PC-9 (cell line): ENCODE measurements around the gene UQCRQ. TPM values are rescaled to one million over a fixed set of nuclear protein-coding genes. Genes with fewer than 3 reads are reported as not detected.

Experiments used
- BruUV-seq: library from RNA; stranded (reverse); fragments of 400-500 nt; replicated peaks from 2 replicates; lab custom pipeline; 2021; lab: Mats Ljungman, UMichigan
- CTCF ChIA-PET: fragments of 300-600 bp; sonication (Branson Sonifier 250); formaldehyde crosslinking; loops from one replicate; lab custom pipeline; 2022; ENCODE audit warnings: antibody characterized with exemption; lab: Charles Lee
- POLR2A ChIA-PET: fragments of 300-600 bp; sonication (Branson Sonifier 250); formaldehyde crosslinking; loops from one replicate; lab custom pipeline; 2022; ENCODE audit warnings: antibody characterized with exemption; ENCODE audit not compliant: unreplicated experiment; lab: Charles Lee
- DNase-seq, 2 experiments: peaks; one replicate each; pipeline versions ENCODE4 v3.0.0 to v3.0.0-alpha.2; 2015 to 2022; ENCODE audit warnings: mixed read lengths in 1 of 2
- H2AFZ ChIP-seq: fragments of 200-600 bp; sonication (generic); 2 replicates; pipeline ENCODE4 v1.8.1; 2017; ENCODE audit warnings: antibody characterized with exemption
- H3F3A ChIP-seq: fragments of 200-600 bp; sonication (generic); 2 replicates; pipeline ENCODE4 v1.8.1; 2017; ENCODE audit warnings: antibody characterized with exemption, mild to moderate bottlenecking, low read depth; ENCODE audit not compliant: insufficient read depth
- H3K27ac ChIP-seq: fragments of 200-600 bp; sonication (generic); 2 replicates; pipeline ENCODE4 v1.6.1; 2016; ENCODE audit warnings: mixed run types
- H3K27me3 ChIP-seq: fragments of 200-600 bp; sonication (generic); 2 replicates; pipeline ENCODE4 v1.6.1; 2016; ENCODE audit warnings: low read depth, mixed run types; ENCODE audit not compliant: insufficient read depth
- H3K36me3 ChIP-seq: fragments of 200-600 bp; sonication (generic); 2 replicates; pipeline ENCODE4 v1.6.1; 2016; ENCODE audit warnings: low read depth, mixed run types
- H3K4me1 ChIP-seq: fragments of 200-600 bp; sonication (generic); replicated peaks from 2 replicates; pipeline ENCODE4 v1.6.1; 2016; ENCODE audit warnings: mixed run types; ENCODE audit not compliant: insufficient read depth
- H3K4me2 ChIP-seq: fragments of 200-600 bp; sonication (generic); 2 replicates; pipeline ENCODE4 v1.6.1; 2017; ENCODE audit warnings: mixed run types
- H3K4me3 ChIP-seq: fragments of 200-600 bp; sonication (generic); 2 replicates; pipeline ENCODE4 v1.6.1; 2016; ENCODE audit warnings: mixed run types
- H3K79me2 ChIP-seq: fragments of 200-600 bp; sonication (generic); 2 replicates; pipeline ENCODE4 v1.6.1; 2017; ENCODE audit warnings: low read depth, mixed run types
- H3K9me2 ChIP-seq: fragments of 200-600 bp; sonication (generic); 2 replicates; pipeline ENCODE4 v1.8.1; 2017; ENCODE audit warnings: mild to moderate bottlenecking; ENCODE audit not compliant: insufficient read depth
- H3K9me3 ChIP-seq: fragments of 200-600 bp; sonication (generic); 2 replicates; pipeline ENCODE4 v1.8.1; 2016; ENCODE audit warnings: low read depth; ENCODE audit not compliant: insufficient read depth
- H4K20me1 ChIP-seq: fragments of 200-600 bp; sonication (generic); 2 replicates; pipeline ENCODE4 v1.8.1; 2017; ENCODE audit not compliant: insufficient read depth
- CTCF ChIP-seq: fragments of 200-600 bp; sonication (generic); conservative IDR thresholded peaks from 2 replicates; pipeline ENCODE4 v1.6.1; 2017; ENCODE audit warnings: mixed run types, antibody characterized with exemption, mild to moderate bottlenecking, moderate library complexity
- EZH2 ChIP-seq: fragments of 200-600 bp; sonication (generic); IDR thresholded peaks from 2 replicates; pipeline ENCODE4 v1.8.0; 2017; ENCODE audit warnings: antibody characterized with exemption, low read depth
- intact Hi-C: fragments of 100-400 bp; cut with micrococcal nuclease; formaldehyde crosslinking; loops from one replicate; pipeline ENCODE4 v1.10.0; 2022; ENCODE audit not compliant: unreplicated experiment
- total RNA-seq: library from RNA; stranded (reverse); gene quantifications from 2 replicates; pipeline ENCODE4 v1.2.3, GENCODE V29; 2021

Gene UQCRQ
- total RNA-seq, 1 experiment from 2014 or later = 414 TPM

- H3K9me3 ChIP-seq = no peaks in the 10 kb centered on the region
- peak overlapping the region; percentile 42; the same call in 1 of the 2 replicates for H3K27ac ChIP-seq
- peaks cover 14% of the 10 kb centered on the region; the same call in 1 of the 2 replicates for H3K4me1 ChIP-seq
- peak overlapping the region; percentile 83 for H3K4me3 ChIP-seq
- DNase-seq = peak; percentile 59 to 79
- intact Hi-C loops = loop anchor here (1.0 kb wide), 2 partner anchors 36 to 53 kb away; partner anchors contain the start of genes GDF9 and UQCRQ
- H3K36me3 ChIP-seq = no peaks in the 10 kb centered on the region
- no TSS peak for BruUV-seq
- ChIA-PET POLR2A (interaction anchor here (0.5 to 0.6 kb wide), 3 partner anchors 47 to 191 kb away, joined by 4 to 10 read pairs (median 10); no protein-coding TSS in a partner anchor), CTCF (interaction anchor here (0.7 to 2.4 kb wide), 4 partner anchors 10 to 360 kb away, joined by 3 to 8 read pairs (median 4); partner anchors contain the start of gene GDF9)
- H3K9me2 ChIP-seq = no peaks in the 10 kb centered on the region
- H3F3A ChIP-seq = no peaks in the 10 kb centered on the region
- peak overlapping the region; percentile 90 for H3K4me2 ChIP-seq
- H2AFZ ChIP-seq = peak overlapping the region; percentile 89
- no peak for TF ChIP-seq EZH2
- peak; percentile 82 for TF ChIP-seq CTCF
- H4K20me1 ChIP-seq = no peaks in the 10 kb centered on the region; the same call in 1 of the 2 replicates
- peaks cover 17% of the 10 kb centered on the region for H3K79me2 ChIP-seq
- H3K27me3 ChIP-seq = no peaks in the 10 kb centered on the region
These were observed 36.6 kb upstream of the UQCRQ start for GRCh38 chr5:132829742-132830435.

GRCh38 chr5:132830436-132831094 lies 35.9 kb upstream of the UQCRQ start, which contains the start of gene SHROOM1:
Gene SHROOM1, minus strand, starts transcription at chr5:132830647. Its CDS starts 4,507 bp downstream, at chr5:132826140.
- POLR2A ChIA-PET = interaction anchor here (0.5 to 0.6 kb wide), 3 partner anchors 46 to 332 kb away, joined by 3 to 10 read pairs (median 4); no protein-coding TSS in a partner anchor
- Histone ChIP-seq H3F3A (no peaks in the 10 kb centered on the region), H3K9me3 (no peaks in the 10 kb centered on the region), H3K4me2 (peak within 1 kb of the TSS; percentile 90), H3K27me3 (no peaks in the 10 kb centered on the region), H3K4me1 (peaks cover 14% of the 10 kb centered on the region; the same call in 1 of the 2 replicates), H3K27ac (peak within 1 kb of the TSS; percentile 42; the same call in 1 of the 2 replicates), H3K36me3 (no peaks in the 10 kb centered on the region), H3K79me2 (peaks cover 17% of the 10 kb centered on the region), H3K9me2 (no peaks in the 10 kb centered on the region), H3K4me3 (peak within 1 kb of the TSS; percentile 83), H2AFZ (peak within 1 kb of the TSS; percentile 89), H4K20me1 (no peaks in the 10 kb centered on the region; the same call in 1 of the 2 replicates)
- DNase-seq = peak; percentile 68 to 84
- CTCF ChIA-PET = interaction anchor here (0.7 to 2.4 kb wide), 4 partner anchors 10 to 360 kb away, joined by 3 to 8 read pairs (median 4); partner anchors contain the start of gene GDF9
- no TSS peak for BruUV-seq
- TF ChIP-seq CTCF (no peak), EZH2 (no peak)
- intact Hi-C loops = loop anchor here (1.0 kb wide), 2 partner anchors 36 to 53 kb away; partner anchors contain the start of genes GDF9 and UQCRQ
